HG03045 (cell line): ENCODE data around the gene ZNF667.

ENCODE experiments used
- ATAC-seq: cut with Tn5 transposase; IDR thresholded peaks from one replicate; pipeline ENCODE4 v1.9.1; 2021; ENCODE audit warnings: mild to moderate bottlenecking, moderate library complexity; ENCODE audit not compliant: unreplicated experiment

ZNF667 gene

GRCh38 chr19:56393119-56394012 lies 83.8 kb downstream of the ZNF667 start, which contains the start of gene ZNF582:
Gene ZNF582, minus strand, starts transcription at chr19:56393534. Its CDS starts 1,782 bp downstream, at chr19:56391752.
- ATAC-seq: peak; percentile 81
